Subcutaneous adipose tissue (tissue), 4 donors: ENCODE measurements around the gene SYP. TPM values are rescaled to one million over a fixed set of nuclear protein-coding genes. Genes with fewer than 3 reads are reported as not detected.

Experiments
- total RNA-seq, 4 donors: library from RNA; depleted of rRNA; stranded (reverse); fragments of >200 nt; gene quantifications; one replicate each; pipeline ENCODE4 v1.1.0, GENCODE V29; 2016
- TF ChIP-seq, protein P1 (sequence below): fragments of 450-650 bp; IDR thresholded peaks from one replicate; pipeline ENCODE4 v1.5.1; 2016; ENCODE audit warnings: low read depth, mild to moderate bottlenecking, control low read depth, antibody characterized with exemption, moderate library complexity

Gene SYP
- total RNA-seq, 4 donors from 2014 or later: 0.16 to 2.4 (median 0.91) TPM

- TF ChIP-seq, protein P1, sequence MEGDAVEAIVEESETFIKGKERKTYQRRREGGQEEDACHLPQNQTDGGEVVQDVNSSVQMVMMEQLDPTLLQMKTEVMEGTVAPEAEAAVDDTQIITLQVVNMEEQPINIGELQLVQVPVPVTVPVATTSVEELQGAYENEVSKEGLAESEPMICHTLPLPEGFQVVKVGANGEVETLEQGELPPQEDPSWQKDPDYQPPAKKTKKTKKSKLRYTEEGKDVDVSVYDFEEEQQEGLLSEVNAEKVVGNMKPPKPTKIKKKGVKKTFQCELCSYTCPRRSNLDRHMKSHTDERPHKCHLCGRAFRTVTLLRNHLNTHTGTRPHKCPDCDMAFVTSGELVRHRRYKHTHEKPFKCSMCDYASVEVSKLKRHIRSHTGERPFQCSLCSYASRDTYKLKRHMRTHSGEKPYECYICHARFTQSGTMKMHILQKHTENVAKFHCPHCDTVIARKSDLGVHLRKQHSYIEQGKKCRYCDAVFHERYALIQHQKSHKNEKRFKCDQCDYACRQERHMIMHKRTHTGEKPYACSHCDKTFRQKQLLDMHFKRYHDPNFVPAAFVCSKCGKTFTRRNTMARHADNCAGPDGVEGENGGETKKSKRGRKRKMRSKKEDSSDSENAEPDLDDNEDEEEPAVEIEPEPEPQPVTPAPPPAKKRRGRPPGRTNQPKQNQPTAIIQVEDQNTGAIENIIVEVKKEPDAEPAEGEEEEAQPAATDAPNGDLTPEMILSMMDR: no peak
These were observed 2.0 kb upstream of the SYP start for GRCh38 chrX:49202022-49202421.

GRCh38 chrX:49199315-49199595 lies 738 bp downstream of the SYP start:
- TF ChIP-seq, protein P1: no peak

- TF ChIP-seq, protein P1: no peak
These were observed 1.3 kb downstream of the SYP start for GRCh38 chrX:49198540-49199314.

- TF ChIP-seq, protein P1: no peak
These were observed 2.4 kb downstream of the SYP start for GRCh38 chrX:49197543-49198087.

DNA sequence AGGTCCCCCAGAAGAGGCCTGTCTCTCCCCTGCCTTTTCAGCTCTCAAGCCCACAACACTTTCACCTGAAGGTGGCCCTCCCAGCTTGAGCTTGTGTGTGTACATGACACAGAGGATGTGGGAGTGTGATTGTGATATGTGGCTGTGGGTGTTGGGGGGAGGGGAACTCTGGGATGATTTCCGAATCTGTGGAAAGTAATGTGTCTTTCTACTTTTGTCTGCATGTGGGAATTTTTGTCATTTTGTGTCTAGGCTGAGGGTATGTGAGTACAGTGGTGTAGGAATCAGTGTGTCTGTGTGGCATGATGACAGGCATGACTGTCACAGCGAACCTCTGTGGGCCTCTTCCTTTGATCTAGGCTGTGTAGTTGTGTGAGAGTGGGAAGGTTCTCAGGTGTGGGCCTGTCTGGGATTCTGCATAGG lies 6.4 kb downstream of the SYP start:
- TF ChIP-seq, protein P1: no peak

DNA sequence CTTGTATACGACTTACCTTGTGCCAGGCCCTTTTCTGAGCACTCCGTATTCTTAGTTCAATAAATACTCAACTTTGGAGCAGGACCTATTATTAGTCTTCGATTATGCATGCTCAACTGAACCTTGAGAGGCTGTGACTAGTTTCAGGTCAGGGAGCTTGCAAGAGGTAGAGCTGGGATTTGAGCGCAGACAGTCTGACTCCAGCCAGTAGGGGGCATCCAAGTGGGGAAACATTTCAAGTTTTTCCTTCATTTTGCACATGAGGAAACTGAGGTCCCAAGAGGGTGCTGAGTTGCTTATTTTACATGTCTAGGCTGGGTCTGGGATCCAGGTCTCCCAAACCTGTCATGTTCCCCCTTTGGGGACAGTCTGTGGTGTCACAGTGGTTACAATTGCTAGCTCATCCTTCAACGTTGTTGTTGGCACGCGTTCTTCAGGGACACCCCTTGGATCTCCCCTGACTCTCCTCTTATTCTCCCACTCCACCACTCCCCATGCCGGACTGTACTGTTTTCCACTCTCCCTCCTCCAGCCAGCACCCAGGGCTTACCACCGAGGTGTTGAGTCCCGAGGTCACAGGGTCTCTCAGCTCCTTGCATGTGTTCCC lies 7.2 kb downstream of the SYP start:
- TF ChIP-seq, protein P1: no peak

DNA sequence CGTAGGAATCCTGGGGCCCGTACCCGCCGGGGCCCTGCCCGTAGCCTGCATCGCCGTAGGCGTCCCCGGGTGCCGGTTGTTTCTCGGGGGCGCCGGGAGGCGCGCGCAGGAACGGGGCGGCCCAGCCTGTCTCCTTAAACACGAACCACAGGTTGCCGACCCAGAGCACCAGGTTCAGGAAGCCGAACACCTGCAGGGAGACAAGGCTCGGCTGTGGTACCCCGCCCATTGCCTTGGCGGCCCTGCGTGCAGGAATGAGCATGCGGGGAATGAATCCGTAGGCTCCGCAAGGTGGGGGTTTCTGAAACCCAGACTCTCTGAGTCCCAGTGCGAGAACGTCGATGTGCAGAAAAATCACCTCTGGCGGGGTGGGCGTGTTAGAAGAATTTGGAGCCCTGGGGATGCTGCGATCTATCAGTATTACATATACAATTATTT lies 8.4 kb downstream of the SYP start:
- TF ChIP-seq, protein P1: no peak
